Lower lobe of right lung (tissue), 2 donors: ENCODE measurements around the gene ANGPT4. TPM values are rescaled to one million over a fixed set of nuclear protein-coding genes. Genes with fewer than 3 reads are reported as not detected.

Experiments
- ATAC-seq, 2 donors: fragments of 200-7000 bp; cut with Tn5 transposase; one replicate each; pipeline ENCODE4 v1.9.1; 2020 to 2022; ENCODE audit warnings: mild to moderate bottlenecking in 2 of 2, moderate library complexity in 2 of 2
- DNase-seq: peaks from one replicate; pipeline ENCODE4 v3.0.0-alpha.2; 2020
- H3K27ac ChIP-seq: fragments of 200-600 bp; one replicate; pipeline ENCODE4 v1.8.0; 2022
- H3K27me3 ChIP-seq: fragments of 200-600 bp; one replicate; pipeline ENCODE4 v1.8.0; 2022; ENCODE audit warnings: low read depth
- H3K36me3 ChIP-seq: fragments of 200-600 bp; one replicate; pipeline ENCODE4 v1.8.0; 2022; ENCODE audit warnings: mild to moderate bottlenecking
- H3K4me1 ChIP-seq: fragments of 200-600 bp; one replicate; pipeline ENCODE4 v1.8.0; 2022
- H3K4me3 ChIP-seq: fragments of 200-600 bp; one replicate; pipeline ENCODE4 v1.8.0; 2022; ENCODE audit warnings: mild to moderate bottlenecking
- H3K9me3 ChIP-seq: fragments of 200-600 bp; one replicate; pipeline ENCODE4 v1.8.0; 2022
- CTCF ChIP-seq: fragments of 200-600 bp; IDR thresholded peaks from one replicate; pipeline ENCODE4 v1.8.0; 2022; ENCODE audit warnings: antibody characterized with exemption, mild to moderate bottlenecking
- intact Hi-C: fragments of 100-400 bp; cut with DNase I; formaldehyde crosslinking; loops from one replicate; pipeline ENCODE4 v1.11.0; 2022
- total RNA-seq: library from RNA; stranded (reverse); fragmentation: NEBNext Ultra II Directional; extraction: Animal tissue kit (Norgen Biotek cat#: 25700); gene quantifications from one replicate; pipeline ENCODE4 v1.2.1, GENCODE V29; 2021
- donor health status: DM: no; HTN: yes; CAD: no; lungs with severe emphysema.

Gene ANGPT4
- total RNA-seq, 1 donor from 2014 or later = 6.0 TPM

GRCh38 chr20:860891-861290, 55.2 kb downstream of the ANGPT4 start:
- no peaks in the 10 kb centered on the region for H3K9me3 ChIP-seq
- H3K27ac ChIP-seq = no peak overlapping the region
- H3K27me3 ChIP-seq = no peaks in the 10 kb centered on the region
- H3K4me3 ChIP-seq = no peak overlapping the region
- TF ChIP-seq CTCF = no peak
- DNase-seq (no peak), ATAC-seq (no peak)
- H3K4me1 ChIP-seq = no peaks in the 10 kb centered on the region
- H3K36me3 ChIP-seq = no peaks in the 10 kb centered on the region
- intact Hi-C loops = no loop called here

- Histone ChIP-seq H3K27ac (no peak overlapping the region), H3K36me3 (no peaks in the 10 kb centered on the region), H3K27me3 (no peaks in the 10 kb centered on the region), H3K4me3 (no peak overlapping the region), H3K9me3 (no peaks in the 10 kb centered on the region), H3K4me1 (no peaks in the 10 kb centered on the region)
- TF ChIP-seq CTCF = no peak
- no peak for ATAC-seq
- intact Hi-C loops = no loop called here
- no peak for DNase-seq
These were observed 56.3 kb downstream of the ANGPT4 start for GRCh38 chr20:859751-860231.

- no peaks in the 10 kb centered on the region for H3K9me3 ChIP-seq
- no peak for DNase-seq
- TF ChIP-seq CTCF = no peak
These were observed 58.1 kb downstream of the ANGPT4 start for GRCh38 chr20:858011-858410.

GRCh38 chr20:856361-856775, 59.8 kb downstream of the ANGPT4 start:
- DNase-seq = peak; percentile 60
- Histone ChIP-seq H3K27me3 (no peaks in the 10 kb centered on the region), H3K27ac (no peak overlapping the region), H3K4me3 (no peak overlapping the region), H3K36me3 (no peaks in the 10 kb centered on the region), H3K9me3 (no peaks in the 10 kb centered on the region), H3K4me1 (no peaks in the 10 kb centered on the region)
- ATAC-seq = peak; percentile 64 to 74
- intact Hi-C loops = no loop called here
- no peak for TF ChIP-seq CTCF

More at GRCh38 chr20:858011-858410, 58.1 kb downstream of the ANGPT4 start:
- Histone ChIP-seq H3K27me3 (no peaks in the 10 kb centered on the region), H3K27ac (no peak overlapping the region), H3K4me3 (no peak overlapping the region), H3K36me3 (no peaks in the 10 kb centered on the region), H3K4me1 (no peaks in the 10 kb centered on the region)
- intact Hi-C loops = no loop called here
- ATAC-seq = no peak

GRCh38 chr20:855466-856360, 60.4 kb downstream of the ANGPT4 start:
- no peaks in the 10 kb centered on the region for H3K9me3 ChIP-seq
- DNase-seq (no peak), ATAC-seq (no peak)
- no peak overlapping the region for H3K27ac ChIP-seq
- H3K4me3 ChIP-seq = no peak overlapping the region
- TF ChIP-seq CTCF = no peak
- intact Hi-C loops = no loop called here
- no peaks in the 10 kb centered on the region for H3K36me3 ChIP-seq
- no peaks in the 10 kb centered on the region for H3K4me1 ChIP-seq
- H3K27me3 ChIP-seq = no peaks in the 10 kb centered on the region
